GM19240 (cell line): ENCODE measurements around the gene S100A16.
"Not testable (repeated sequence)": the region's sequence is repeated elsewhere in the genome, so short reads cannot be mapped to it uniquely, and the experiment has no call there.

ENCODE experiments used
- DNase-seq: peaks from one replicate; pipeline ENCODE4 v3.0.0; 2011; ENCODE audit warnings: low spot score; ENCODE audit not compliant: insufficient read length

S100A16 gene

GRCh38 chr1:153612755-153613331, at the start of gene S100A16:
TSS of gene S100A16 (minus strand) at chr1:153613137. CDS start at chr1:153608151, 4,986 bp downstream.
- no peak for DNase-seq

GRCh38 chr1:153662269-153662668, 49.3 kb upstream of the S100A16 start:
- DNase-seq = no peak

GRCh38 chr1:153661111-153661708, 48.3 kb upstream of the S100A16 start:
- DNase-seq = no peak

GRCh38 chr1:153659656-153660055, 46.7 kb upstream of the S100A16 start:
- DNase-seq = no peak

- no peak for DNase-seq
Measured at GRCh38 chr1:153659175-153659534, 46.2 kb upstream of the S100A16 start.

- DNase-seq = peak; percentile 90
Measured at GRCh38 chr1:153658400-153659174, 45.6 kb upstream of the S100A16 start, which contains the start of gene SNAPIN. TSS of gene SNAPIN (plus strand) at chr1:153658703. CDS start at chr1:153658744, 41 bp downstream.

GRCh38 chr1:153655333-153655732, 42.4 kb upstream of the S100A16 start:
- no peak for DNase-seq

- no peak for DNase-seq
Measured at GRCh38 chr1:153652805-153653500, 40.0 kb upstream of the S100A16 start.

GRCh38 chr1:153651771-153652170, 38.8 kb upstream of the S100A16 start:
- DNase-seq = no peak

- no peak for DNase-seq
Measured at GRCh38 chr1:153649863-153650235, 36.9 kb upstream of the S100A16 start.

GRCh38 chr1:153649137-153649862, 36.4 kb upstream of the S100A16 start:
- no peak for DNase-seq

GRCh38 chr1:153648000-153648643, 35.2 kb upstream of the S100A16 start:
- no peak for DNase-seq

GRCh38 chr1:153647346-153647714, 34.4 kb upstream of the S100A16 start:
- no peak for DNase-seq

GRCh38 chr1:153646672-153647345, 33.9 kb upstream of the S100A16 start:
- DNase-seq = no peak

- DNase-seq = no peak
Measured at GRCh38 chr1:153643816-153644215, 30.9 kb upstream of the S100A16 start.

GRCh38 chr1:153643100-153643499, 30.2 kb upstream of the S100A16 start:
- DNase-seq = no peak

GRCh38 chr1:153642161-153642560, 29.2 kb upstream of the S100A16 start:
- no peak for DNase-seq

- DNase-seq = no peak
Measured at GRCh38 chr1:153640861-153641260, 27.9 kb upstream of the S100A16 start.

GRCh38 chr1:153640213-153640612, 27.3 kb upstream of the S100A16 start:
- DNase-seq = not testable (repeated sequence)

GRCh38 chr1:153639280-153639679, 26.3 kb upstream of the S100A16 start:
- no peak for DNase-seq
